GM12891 (cell line): Measurements from ENCODE around the gene RFNG.

Source experiments
- DNase-seq: peaks from one replicate; pipeline ENCODE4 v3.0.0; 2011; ENCODE audit warnings: low spot score; ENCODE audit not compliant: insufficient read length
- FAIRE-seq: peaks from 2 replicates; lab custom pipeline; 2011; peaks lifted over from hg19 to GRCh38; lab: Jason Lieb, UNC
- PAX5 ChIP-seq: IDR thresholded peaks from 2 replicates; pipeline ENCODE4 v1.6.1; 2011; ENCODE audit warnings: low read length, moderate library complexity, mild to moderate bottlenecking; ENCODE audit not compliant: insufficient read depth, severe bottlenecking
- POLR2A ChIP-seq: IDR thresholded peaks from 2 replicates; pipeline ENCODE4 v1.6.1; 2011; ENCODE audit warnings: low read depth, low read length, control low read depth
- POLR2AphosphoS5 ChIP-seq: IDR thresholded peaks from 2 replicates; pipeline ENCODE4 v1.6.1; 2011; ENCODE audit warnings: low read depth, low read length, control low read depth
- POU2F2 ChIP-seq: IDR thresholded peaks from 2 replicates; pipeline ENCODE4 v1.6.1; 2011; ENCODE audit warnings: low read depth, mild to moderate bottlenecking, control low read depth, low read length, moderate library complexity
- SPI1 ChIP-seq: IDR thresholded peaks from 2 replicates; pipeline ENCODE4 v1.6.1; 2011; ENCODE audit warnings: low read depth, low read length, control low read depth
- TAF1 ChIP-seq: IDR thresholded peaks from 2 replicates; pipeline ENCODE4 v1.6.1; 2011; ENCODE audit warnings: low read depth, low read length, control low read depth

RFNG gene

GRCh38 chr17:82088838-82089722 is 37.5 kb upstream of the RFNG start:
- DNase-seq (no peak), FAIRE-seq (no peak)
- TF ChIP-seq TAF1: no peak
- TF ChIP-seq POLR2A: no peak
- TF ChIP-seq POU2F2: no peak
- no peak for TF ChIP-seq SPI1
- TF ChIP-seq PAX5: no peak
- no peak for TF ChIP-seq POLR2AphosphoS5

- no peak for FAIRE-seq
These were observed 36.6 kb upstream of the RFNG start for GRCh38 chr17:82087961-82088837.

GRCh38 chr17:82086941-82087906 is 35.6 kb upstream of the RFNG start:
- FAIRE-seq: no peak
- TF ChIP-seq POLR2AphosphoS5 (no peak), POU2F2 (no peak)
- no peak for DNase-seq

More at GRCh38 chr17:82087961-82088837, 36.6 kb upstream of the RFNG start:
- TF ChIP-seq POLR2A: no peak
- no peak for TF ChIP-seq POU2F2
- TF ChIP-seq SPI1: no peak
- no peak for TF ChIP-seq TAF1
- no peak for TF ChIP-seq PAX5
- TF ChIP-seq POLR2AphosphoS5: no peak
- no peak for DNase-seq

GRCh38 chr17:82085931-82086764 is 34.5 kb upstream of the RFNG start:
- TF ChIP-seq SPI1 (no peak), POLR2A (no peak), PAX5 (no peak), POLR2AphosphoS5 (no peak), POU2F2 (no peak), TAF1 (no peak)
- no peak for FAIRE-seq

GRCh38 chr17:82085031-82085861 is 33.6 kb upstream of the RFNG start:
- no peak for TF ChIP-seq POLR2A
- TF ChIP-seq TAF1: no peak
- no peak for TF ChIP-seq PAX5
- TF ChIP-seq POLR2AphosphoS5: no peak
- no peak for TF ChIP-seq POU2F2
- no peak for TF ChIP-seq SPI1
- no peak for FAIRE-seq
- DNase-seq: no peak

More at GRCh38 chr17:82085931-82086764, 34.5 kb upstream of the RFNG start:
- no peak for DNase-seq

GRCh38 chr17:82084373-82085030 is 32.9 kb upstream of the RFNG start:
- no peak for FAIRE-seq
- TF ChIP-seq POLR2AphosphoS5 (no peak), POLR2A (no peak), PAX5 (no peak), POU2F2 (no peak), SPI1 (no peak), TAF1 (no peak)
- no peak for DNase-seq
